HK-2 (cell line): Measurements from ENCODE around the gene GPR137B.
"Not testable (repeated sequence)": the region's sequence is repeated elsewhere in the genome, so short reads cannot be mapped to it uniquely, and the experiment has no call there.

Source experiments
- DNase-seq: peaks from one replicate; pipeline ENCODE4 v3.0.0-alpha.2; 2018; ENCODE audit not compliant: unreplicated experiment

Gene GPR137B

GRCh38 chr1:236144033-236144432 is 1.7 kb downstream of the GPR137B start:
- no peak for DNase-seq

DNA sequence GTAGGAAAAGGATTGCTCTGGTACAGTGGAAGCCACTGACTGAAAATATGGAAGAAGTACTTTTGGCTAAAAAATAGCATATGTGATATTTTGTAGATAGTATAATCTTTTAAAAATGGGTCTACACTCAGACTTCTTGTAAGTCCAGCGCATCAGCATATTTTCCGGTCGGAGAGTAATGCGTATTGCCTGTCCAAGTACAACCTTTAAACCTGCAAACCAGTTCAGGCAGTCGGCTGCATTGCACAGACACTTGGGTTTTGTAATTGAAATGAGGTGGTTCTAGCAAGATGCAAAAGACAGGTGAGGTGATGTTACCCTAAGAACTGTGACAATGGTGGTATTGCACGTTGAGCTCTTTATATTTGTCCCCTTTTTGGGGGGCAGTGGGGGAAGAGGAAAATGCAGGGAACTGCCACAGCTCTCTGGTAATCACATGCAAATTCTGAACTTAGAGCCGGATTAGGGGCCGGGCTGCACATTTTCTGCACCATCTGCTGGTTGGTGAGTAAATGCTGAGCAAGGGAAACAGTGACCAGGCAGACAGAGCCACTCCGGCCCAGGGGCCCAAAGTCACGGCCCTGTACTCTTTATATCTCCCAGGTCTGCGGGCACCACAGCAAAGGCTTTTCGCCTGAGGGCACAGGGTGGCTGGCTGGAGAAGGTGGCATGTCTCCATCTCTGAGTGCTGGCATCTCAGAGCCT is 2.3 kb downstream of the GPR137B start:
- no peak for DNase-seq

- DNase-seq: no peak
These were observed 4.7 kb downstream of the GPR137B start for GRCh38 chr1:236147068-236147467.

DNA sequence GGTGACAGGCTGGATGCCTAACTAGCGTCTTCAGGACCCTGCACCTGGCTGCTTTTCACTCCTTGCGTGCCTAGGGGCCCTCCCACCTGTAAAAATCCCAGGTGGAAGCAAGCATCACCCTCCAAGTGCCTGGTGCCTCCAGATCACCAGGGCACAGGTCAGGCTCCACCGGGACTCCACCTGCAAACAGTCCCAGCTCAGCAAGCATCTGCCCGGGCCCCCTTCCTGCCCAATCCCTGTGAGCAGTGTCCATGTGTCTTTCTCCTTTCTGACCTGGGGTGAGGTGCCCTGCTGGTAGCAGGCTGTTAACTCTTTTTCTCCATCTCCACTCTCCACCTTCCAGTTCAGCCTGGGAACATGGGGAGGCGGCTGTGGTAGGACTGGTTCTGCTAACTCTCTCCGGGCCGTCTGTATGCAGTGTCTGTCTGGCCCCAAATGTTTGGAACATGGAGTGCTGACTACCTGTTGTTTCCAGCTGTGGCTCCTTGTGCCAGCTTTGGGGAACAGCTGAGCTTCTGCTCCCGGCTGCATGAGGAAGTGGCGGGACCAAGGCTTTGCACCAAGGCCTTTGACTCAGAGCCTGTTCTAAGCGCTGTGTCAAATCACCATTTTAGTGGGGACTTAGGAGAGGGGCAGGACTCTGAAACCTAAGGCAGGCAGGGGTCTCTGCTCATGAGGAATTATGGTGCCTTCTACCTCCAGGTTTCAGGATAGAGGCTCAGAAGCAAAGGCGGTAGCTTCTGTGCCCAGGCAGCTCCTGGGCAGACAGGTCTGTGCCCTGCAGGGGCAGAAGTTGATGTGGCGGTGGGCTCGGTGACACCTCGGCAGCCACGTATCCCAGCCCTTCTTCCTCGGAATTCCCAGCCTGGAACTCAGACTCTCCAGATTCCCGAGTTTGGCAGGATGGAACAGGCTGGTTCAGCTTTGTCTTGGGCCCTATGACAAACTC is 5.5 kb downstream of the GPR137B start:
- no peak for DNase-seq

GRCh38 chr1:236148470-236148845 is 6.1 kb downstream of the GPR137B start:
- peak; percentile 26 for DNase-seq

- no peak for DNase-seq
These were observed 6.8 kb downstream of the GPR137B start for GRCh38 chr1:236149003-236149595.

GRCh38 chr1:236149696-236150228 is 7.4 kb downstream of the GPR137B start:
- DNase-seq: no peak

GRCh38 chr1:236150311-236150955 is 8.1 kb downstream of the GPR137B start:
- DNase-seq: no peak

DNA sequence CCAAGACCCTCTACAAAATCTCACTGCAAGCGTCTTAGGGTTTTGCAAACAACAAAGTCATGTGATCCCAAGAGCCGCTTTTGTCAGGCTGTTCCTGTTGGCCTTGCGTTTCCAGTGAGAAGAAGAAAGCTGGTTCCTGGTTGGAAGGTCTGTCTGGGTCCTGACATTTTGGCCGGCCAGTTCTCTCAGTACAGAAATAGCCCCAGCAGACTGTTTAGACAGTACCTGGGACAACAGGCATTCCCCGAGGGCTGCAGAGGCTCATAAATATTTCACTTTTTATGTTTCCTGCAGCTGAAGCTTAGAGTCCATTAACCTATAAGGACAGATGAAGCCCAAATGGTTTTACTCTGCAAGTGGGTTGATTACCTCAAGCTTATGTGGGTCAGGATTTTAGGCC is 8.6 kb downstream of the GPR137B start:
- no peak for DNase-seq

DNA sequence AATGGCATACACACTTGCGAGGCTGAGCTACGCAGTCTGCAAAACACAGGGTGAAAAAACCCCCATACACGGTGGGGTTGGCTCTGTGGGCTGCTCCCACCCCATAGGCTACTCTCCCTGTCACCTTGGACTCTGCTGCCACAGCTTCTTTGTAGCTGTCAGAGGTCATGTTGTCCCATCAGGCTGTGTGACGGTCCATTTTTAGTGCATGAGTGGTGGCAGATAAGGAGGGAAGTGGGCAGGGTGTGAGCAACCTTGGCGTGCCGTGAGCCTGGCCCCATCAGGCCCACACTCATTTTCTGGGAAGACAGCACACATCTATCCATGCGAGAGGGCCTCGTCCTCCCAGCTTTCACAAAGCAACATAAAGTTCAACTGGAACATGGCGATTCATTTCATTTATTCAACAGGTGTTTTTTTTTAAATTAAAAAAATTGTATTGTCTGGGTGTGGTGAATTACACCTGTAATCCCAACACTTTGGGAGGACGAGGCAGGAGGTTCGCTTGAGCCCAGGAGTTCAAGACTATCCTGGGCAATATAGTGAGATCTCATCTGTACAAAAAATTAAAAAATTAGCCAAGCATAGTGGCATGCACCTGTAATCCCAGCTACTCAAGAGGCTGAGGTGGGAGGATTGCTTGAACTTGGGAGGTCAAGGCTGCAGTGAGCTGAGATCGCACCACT is 9.5 kb downstream of the GPR137B start:
- DNase-seq: no peak

- no peak for DNase-seq
These were observed 11.8 kb downstream of the GPR137B start for GRCh38 chr1:236154126-236154525.

DNA sequence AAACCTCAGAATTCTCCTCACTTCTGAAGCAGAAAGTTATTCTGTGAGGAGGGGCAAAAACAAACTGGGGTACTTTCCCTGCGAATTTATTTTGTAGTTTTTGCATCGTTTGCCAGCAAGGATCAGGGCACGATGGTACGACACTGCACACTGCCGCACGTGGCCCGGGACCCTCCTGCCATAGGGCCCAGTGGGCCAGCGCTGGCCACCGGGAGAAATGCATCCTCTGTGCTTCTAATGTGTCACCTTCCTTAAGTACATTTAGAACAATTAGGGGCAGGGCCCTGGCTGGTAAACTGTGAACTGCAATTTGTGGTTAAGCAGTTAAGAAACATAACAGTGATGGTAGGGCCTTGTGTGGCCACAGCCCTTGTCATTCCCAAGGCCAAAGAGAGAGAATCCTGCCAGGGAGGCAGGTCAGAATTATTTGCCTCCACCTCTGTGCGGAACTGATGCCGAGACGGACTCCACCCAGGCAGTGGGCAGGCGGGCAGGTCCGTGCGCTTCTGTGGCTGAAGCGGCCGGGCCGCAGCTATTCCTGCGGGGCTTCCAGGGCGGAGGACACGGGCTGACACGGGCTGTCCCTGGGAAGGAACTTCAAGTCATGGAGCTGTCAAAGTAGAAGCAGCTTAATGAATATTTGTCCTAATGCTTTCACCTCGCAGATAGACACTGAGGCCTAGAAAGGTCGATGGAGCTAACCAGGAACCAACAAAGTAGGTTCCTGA is 12.5 kb downstream of the GPR137B start:
- DNase-seq: no peak

- no peak for DNase-seq
These were observed 13.0 kb downstream of the GPR137B start for GRCh38 chr1:236155399-236155767.

DNA sequence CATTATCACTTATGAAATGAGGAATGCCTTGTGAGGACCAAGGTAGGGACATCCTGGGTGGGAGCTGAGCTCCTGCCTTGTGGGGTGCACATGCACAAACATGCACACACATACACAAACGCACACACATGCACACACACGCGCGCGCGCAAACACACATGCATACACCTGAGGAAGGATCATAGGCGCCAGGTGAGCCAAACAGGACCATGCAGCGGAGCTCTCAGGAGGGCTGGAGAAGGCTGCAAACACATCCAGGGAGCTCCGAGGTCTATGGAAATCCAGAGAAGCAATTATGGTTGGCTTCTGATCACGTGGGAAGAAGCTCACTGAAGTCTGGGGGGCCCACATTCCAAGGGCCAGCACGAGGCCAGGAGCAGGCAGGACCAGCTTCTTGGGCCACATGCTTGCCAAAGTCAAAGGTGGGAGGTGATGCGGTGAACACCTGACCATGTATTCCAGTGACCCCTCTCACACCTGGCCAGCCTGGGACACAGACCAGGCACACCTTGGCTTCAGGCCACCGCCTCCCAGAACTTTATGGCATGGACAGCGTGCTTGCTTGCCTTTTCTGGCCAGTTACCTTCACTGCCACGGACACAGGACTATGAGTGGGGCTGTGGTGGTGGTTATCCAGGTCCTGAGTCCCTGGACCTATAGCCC is 13.6 kb downstream of the GPR137B start:
- DNase-seq: no peak

GRCh38 chr1:236156512-236157208 is 14.3 kb downstream of the GPR137B start:
- no peak for DNase-seq

DNA sequence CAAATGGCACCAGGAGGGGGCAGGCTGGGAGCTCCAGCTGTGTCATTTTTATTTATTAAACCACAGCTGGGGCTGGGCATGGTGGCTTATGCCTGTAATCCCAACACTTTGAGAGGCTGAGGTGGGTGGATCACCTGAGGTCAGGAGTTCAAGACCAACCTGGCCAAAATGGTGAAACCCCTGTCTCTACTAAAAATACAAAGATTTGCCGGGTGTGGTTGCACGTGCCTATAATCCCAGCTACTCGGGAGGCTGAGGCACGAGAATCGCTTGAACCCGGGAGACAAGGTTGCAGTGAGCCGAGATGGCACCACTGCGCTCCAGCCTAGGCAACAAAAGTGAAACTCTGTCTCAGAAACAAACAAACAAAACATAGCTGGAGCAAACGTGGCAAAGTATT is 15.7 kb downstream of the GPR137B start:
- DNase-seq: not testable (repeated sequence)

DNA sequence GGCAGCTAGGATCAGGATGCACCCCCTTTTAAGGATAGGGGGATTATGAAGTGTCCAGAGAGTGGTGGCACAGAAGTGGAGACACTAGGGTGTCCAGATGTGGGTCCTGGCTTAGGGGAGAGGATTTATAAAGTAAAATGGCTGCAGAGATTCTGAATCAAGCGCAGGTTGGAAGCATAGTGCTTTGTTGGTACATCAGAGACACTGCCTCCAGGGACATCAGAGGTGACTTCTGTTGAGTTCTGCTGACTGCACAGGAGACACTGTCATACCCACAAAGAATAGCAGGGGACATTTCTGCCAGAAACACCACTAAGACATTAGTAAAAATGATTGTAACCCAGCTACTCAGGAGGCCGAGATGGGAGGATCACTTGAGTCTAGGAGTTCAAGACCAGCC is 16.4 kb downstream of the GPR137B start:
- DNase-seq: no peak

DNA sequence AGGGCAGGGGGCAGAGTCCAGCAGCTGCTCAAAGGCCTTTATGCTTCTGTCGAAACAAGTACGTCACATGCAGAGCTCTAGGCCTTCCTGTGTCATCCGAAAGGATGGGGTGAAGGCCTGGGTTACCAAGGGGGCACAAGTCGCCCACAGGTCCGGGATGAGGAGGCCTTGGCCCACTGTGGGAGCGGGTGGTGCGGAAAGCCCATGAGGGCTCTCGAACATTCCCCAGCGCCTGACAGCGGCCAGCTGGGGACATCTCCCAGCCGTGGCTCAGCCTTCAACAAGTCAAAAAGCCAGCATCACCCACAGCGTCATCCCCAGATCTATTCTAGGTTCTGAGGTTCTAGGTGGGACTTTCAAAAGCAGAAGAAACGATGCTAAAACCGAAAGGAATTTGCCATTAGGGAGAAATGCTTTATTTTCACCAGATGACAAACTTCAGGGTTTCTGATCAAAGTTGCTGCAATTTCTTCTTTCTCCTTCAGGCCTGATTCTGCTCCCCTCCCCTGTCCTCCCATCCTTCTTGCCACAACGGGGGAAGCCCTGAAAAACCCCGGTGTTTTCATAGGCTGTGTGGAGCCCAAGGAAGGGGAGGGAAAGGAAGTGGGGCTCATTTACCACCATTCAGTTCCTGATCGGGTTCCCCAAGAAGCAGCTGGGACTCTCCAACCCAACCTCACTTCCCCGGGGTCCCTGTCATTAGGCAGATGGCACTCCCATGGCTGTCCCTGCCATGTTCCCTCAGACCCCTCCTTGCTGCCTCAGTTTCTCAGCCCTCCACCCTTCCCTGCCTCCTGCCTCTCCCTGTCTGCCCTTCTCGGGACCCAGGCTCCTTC is 17.6 kb downstream of the GPR137B start:
- no peak for DNase-seq
